Measurements from ENCODE around the gene TSPAN13. TPM values are rescaled to one million over a fixed set of nuclear protein-coding genes. Genes with fewer than 3 reads are reported as not detected.
A peak's percentile ranks its signal among the peaks of the same experiment; 100 is the strongest.

Gene TSPAN13
- total and polyA plus RNA-seq, 2 of the 4 experiments (the other 2 are of a cell fraction), result 3.0 to 5.0 TPM

GRCh38 chr7:16817536-16817935 is 64.0 kb downstream of the TSPAN13 start:
- H4K20me1 ChIP-seq (ENCODE audit: insufficient read depth, low read length), result no peaks in the 10 kb centered on the region
- no peaks in the 10 kb centered on the region for H3K9me3 ChIP-seq (ENCODE audit: control insufficient read depth, insufficient read depth, low read length)
- no peak overlapping the region for H2BK120ac ChIP-seq (ENCODE audit: low read depth, low read length)
- no peak overlapping the region for H4K8ac ChIP-seq (ENCODE audit: low read depth in 2 of 2, low read length in 2 of 2)
- H3K56ac ChIP-seq (ENCODE audit: extremely low read depth, insufficient read depth, low read length), result no peak overlapping the region
- H3K4me1 ChIP-seq (ENCODE audit: control insufficient read depth, insufficient read depth, low read length), result peaks cover 4% of the 10 kb centered on the region; the same call in 1 of the 2 replicates
- H2BK20ac ChIP-seq (ENCODE audit: low read depth, low read length), result no peak overlapping the region
- no peaks in the 10 kb centered on the region for H3K9me1 ChIP-seq (ENCODE audit: insufficient read depth, low read length)
- no peaks in the 10 kb centered on the region for H3K36me3 ChIP-seq (ENCODE audit: control insufficient read depth, insufficient read depth, low read length)
- no peak overlapping the region for H2BK5ac ChIP-seq (ENCODE audit: low read depth, low read length, poor library complexity, severe bottlenecking)
- H3K4me2 ChIP-seq (ENCODE audit: low read depth, low read length), result no peak overlapping the region
- H3K18ac ChIP-seq (ENCODE audit: low read depth, low read length), result no peak overlapping the region
- no peak overlapping the region for H4K5ac ChIP-seq (ENCODE audit: low read depth, low read length)
- peak; percentile 74 for DNase-seq
- intact Hi-C loops (cut with micrococcal nuclease) (no loop called here), in situ Hi-C loops (cut with MboI; ENCODE audit: low sequenced_read_pairs) (no loop called here), dilution Hi-C loops (cut with HindIII; ENCODE audit: low sequenced_read_pairs, unreplicated experiment) (no loop called here)
- H4K91ac ChIP-seq (ENCODE audit: insufficient read depth, low read depth, low read length), result no peak overlapping the region
- H3K27me3 ChIP-seq (ENCODE audit: control insufficient read depth, insufficient read depth, low read length), result no peaks in the 10 kb centered on the region
- TF ChIP-seq RAD21 (IDR thresholded peaks at IDR 0.05; ENCODE audit: low read length) (no peak), MAZ (IDR thresholded peaks at IDR 0.05; ENCODE audit: borderline replicate concordance, low read depth, low read length) (no peak), ELK1 (IDR thresholded peaks at IDR 0.05; ENCODE audit: borderline replicate concordance, low read depth, low read length) (no peak), NFE2L2 (IDR thresholded peaks at IDR 0.05; ENCODE audit: low read depth, low read length) (no peak), POLR2A (IDR thresholded peaks at IDR 0.05; ENCODE audit: low read depth, low read length) (no peak), RFX5 (IDR thresholded peaks at IDR 0.05; ENCODE audit: low read depth, low read length) (no peak), RCOR1 (IDR thresholded peaks at IDR 0.05; ENCODE audit: insufficient replicate concordance, low read length) (no peak), FOS (IDR thresholded peaks at IDR 0.05; ENCODE audit: low read depth, low read length) (no peak)
- no TSS peak for BruUV-seq (replicated peaks)
- CTCF ChIA-PET, result interaction anchor here (1.0 kb wide), 1 partner anchor 101 kb away, joined by 3 read pairs; no protein-coding TSS in a partner anchor
- H3K23ac ChIP-seq (ENCODE audit: low read depth, low read length), result no peak overlapping the region
- H2AFZ ChIP-seq (replicated peaks; ENCODE audit: low read length, poor library complexity), result no peak overlapping the region
- H2AK9ac ChIP-seq (replicated peaks; ENCODE audit: low read depth, low read length, poor library complexity), result no peak overlapping the region
- H3K4ac ChIP-seq (ENCODE audit: low read depth, low read length), result no peak overlapping the region
- H2AK5ac ChIP-seq (ENCODE audit: low read depth, low read length), result no peak overlapping the region
- peak; percentile 75 for ATAC-seq (ENCODE audit: low read depth)
- H3K4me3 ChIP-seq (ENCODE audit: insufficient read depth, low read depth, low read length), result no peak overlapping the region
- no peak overlapping the region for H2BK15ac ChIP-seq (ENCODE audit: low read depth, low read length)
- H3K14ac ChIP-seq (replicated peaks; ENCODE audit: low read depth, low read length), result no peak overlapping the region
- no CpG with 5 or more reads among the region's 1 CpG for WGBS, 2 experiments (ENCODE audit: extremely low coverage in 2 of 2, insufficient read length in 1 of 2)
- no peaks in the 10 kb centered on the region for H3K79me1 ChIP-seq (ENCODE audit: low read depth in 1 of 2, low read length in 2 of 2)
- H3K27ac ChIP-seq (ENCODE audit: insufficient read depth, low read length), result no peak overlapping the region
- POLR2A ChIA-PET (ENCODE audit: unreplicated experiment), result no interaction called here
- H3K9ac ChIP-seq (ENCODE audit: low read depth, low read length), result no peak overlapping the region
